ENCODE results near the gene ACER2.
"Not testable (repeated sequence)": the region's sequence is repeated elsewhere in the genome, so short reads cannot be mapped to it uniquely, and the experiment has no call there.

Gene ACER2

GRCh38 chr9:19410594-19410993, 1.8 kb downstream of the ACER2 start:
- Mint-ChIP-seq H3K4me1 (peaks cover 8% of the 10 kb centered on the region), H3K27me3 (ENCODE audit: low read depth) (peaks cover 32% of the 10 kb centered on the region), H3K9me3 (no peaks in the 10 kb centered on the region), H3K36me3 (ENCODE audit: low read depth) (no peaks in the 10 kb centered on the region), H3K4me3 (peak overlapping the region; percentile 97 to 99 (median 98)), H3K27ac (no peak overlapping the region)
- TF ChIP-seq CTCF (IDR thresholded peaks at IDR 0.05; ENCODE audit: unreplicated experiment in 3 of 3), result no peak

- no peak for TF ChIP-seq CTCF (IDR thresholded peaks at IDR 0.05; ENCODE audit: unreplicated experiment in 3 of 3)
- peaks cover 8% of the 10 kb centered on the region for H3K4me1 Mint-ChIP-seq
- no peaks in the 10 kb centered on the region for H3K9me3 Mint-ChIP-seq
- peak overlapping the region; percentile 29 to 69 (median 59) for H3K4me3 Mint-ChIP-seq
- H3K27me3 Mint-ChIP-seq (ENCODE audit: low read depth), result peaks cover 32% of the 10 kb centered on the region
- H3K36me3 Mint-ChIP-seq (ENCODE audit: low read depth), result no peaks in the 10 kb centered on the region
- no peak overlapping the region for H3K27ac Mint-ChIP-seq
These were observed 2.5 kb downstream of the ACER2 start for GRCh38 chr9:19411316-19411715.

DNA sequence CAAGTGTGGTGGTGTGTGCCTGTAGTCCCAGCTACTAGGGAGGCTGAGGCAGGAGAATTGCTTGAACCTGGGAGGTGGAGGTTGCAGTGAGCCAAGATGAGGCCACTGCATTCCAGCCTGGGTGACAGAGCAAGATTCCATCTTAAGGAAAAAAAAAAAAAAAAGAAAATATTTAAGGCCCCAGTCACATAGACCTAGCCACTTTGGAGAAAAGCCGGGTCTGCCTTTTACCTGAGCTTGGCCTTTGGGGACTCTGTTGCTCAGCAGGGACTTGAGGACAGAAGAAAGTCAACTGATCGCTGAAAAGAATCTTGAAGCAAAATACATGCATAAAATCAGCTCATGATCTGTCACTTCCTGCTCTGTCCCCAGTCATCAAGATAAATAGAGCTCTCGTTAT, 4.6 kb downstream of the ACER2 start:
- H3K9me3 Mint-ChIP-seq; H3K36me3 Mint-ChIP-seq (ENCODE audit: low read depth); H3K27ac Mint-ChIP-seq; H3K4me1 Mint-ChIP-seq; H3K4me3 Mint-ChIP-seq: not testable (repeated sequence)
- H3K27me3 Mint-ChIP-seq (ENCODE audit: low read depth), result peaks cover 22% of the 10 kb centered on the region

DNA sequence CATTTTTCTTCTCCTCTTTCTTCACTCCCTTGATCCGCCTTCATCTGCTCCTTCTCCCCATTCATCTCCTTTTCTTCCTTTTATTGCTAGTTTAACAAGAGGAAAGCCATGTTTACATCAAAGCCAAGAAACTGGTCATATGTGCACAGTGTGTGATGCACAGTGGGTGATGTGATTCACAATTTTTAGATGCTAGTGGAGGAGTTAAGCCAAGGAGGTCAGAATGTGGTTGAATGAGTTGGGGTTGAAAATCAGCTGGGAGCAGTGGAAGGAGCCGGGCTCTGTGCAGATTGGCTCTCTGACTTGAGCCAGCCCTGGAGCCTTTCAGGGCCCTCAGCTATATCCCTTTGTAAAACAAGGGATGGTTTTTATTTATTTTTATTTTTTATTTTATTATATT, 7.3 kb downstream of the ACER2 start:
- peaks cover 9% of the 10 kb centered on the region for H3K27me3 Mint-ChIP-seq (ENCODE audit: low read depth)
- H3K4me1 Mint-ChIP-seq, result no peaks in the 10 kb centered on the region
- no peaks in the 10 kb centered on the region for H3K36me3 Mint-ChIP-seq (ENCODE audit: low read depth)
- no peaks in the 10 kb centered on the region for H3K9me3 Mint-ChIP-seq
- no peak overlapping the region for H3K4me3 Mint-ChIP-seq
- TF ChIP-seq CTCF (IDR thresholded peaks at IDR 0.05; ENCODE audit: unreplicated experiment in 3 of 3), result no peak
- no peak overlapping the region for H3K27ac Mint-ChIP-seq

- Mint-ChIP-seq H3K27ac (no peak overlapping the region), H3K36me3 (ENCODE audit: low read depth) (no peaks in the 10 kb centered on the region), H3K4me3 (no peak overlapping the region), H3K4me1 (no peaks in the 10 kb centered on the region), H3K27me3 (ENCODE audit: low read depth) (peaks cover 3% of the 10 kb centered on the region), H3K9me3 (no peaks in the 10 kb centered on the region)
- no peak for TF ChIP-seq CTCF (IDR thresholded peaks at IDR 0.05; ENCODE audit: unreplicated experiment in 3 of 3)
These were observed 12.1 kb downstream of the ACER2 start for GRCh38 chr9:19420877-19421276.

GRCh38 chr9:19423163-19423562, 14.4 kb downstream of the ACER2 start:
- H3K27me3 Mint-ChIP-seq (ENCODE audit: low read depth), result peaks cover 19% of the 10 kb centered on the region
- H3K9me3 Mint-ChIP-seq, result no peaks in the 10 kb centered on the region
- TF ChIP-seq CTCF (IDR thresholded peaks at IDR 0.05; ENCODE audit: unreplicated experiment in 3 of 3), result no peak
- no peaks in the 10 kb centered on the region for H3K4me1 Mint-ChIP-seq
- H3K4me3 Mint-ChIP-seq, result no peak overlapping the region
- peaks cover 3% of the 10 kb centered on the region for H3K36me3 Mint-ChIP-seq (ENCODE audit: low read depth)
- H3K27ac Mint-ChIP-seq, result no peak overlapping the region

Measured in nephron (organoid).